Measurements from ENCODE around the gene LAMA2. TPM values are rescaled to one million over a fixed set of nuclear protein-coding genes. Genes with fewer than 3 reads are reported as not detected.

The LAMA2 gene
- total and polyA plus RNA-seq, 5 donors = 28.7 to 176 (median 134) TPM

DNA sequence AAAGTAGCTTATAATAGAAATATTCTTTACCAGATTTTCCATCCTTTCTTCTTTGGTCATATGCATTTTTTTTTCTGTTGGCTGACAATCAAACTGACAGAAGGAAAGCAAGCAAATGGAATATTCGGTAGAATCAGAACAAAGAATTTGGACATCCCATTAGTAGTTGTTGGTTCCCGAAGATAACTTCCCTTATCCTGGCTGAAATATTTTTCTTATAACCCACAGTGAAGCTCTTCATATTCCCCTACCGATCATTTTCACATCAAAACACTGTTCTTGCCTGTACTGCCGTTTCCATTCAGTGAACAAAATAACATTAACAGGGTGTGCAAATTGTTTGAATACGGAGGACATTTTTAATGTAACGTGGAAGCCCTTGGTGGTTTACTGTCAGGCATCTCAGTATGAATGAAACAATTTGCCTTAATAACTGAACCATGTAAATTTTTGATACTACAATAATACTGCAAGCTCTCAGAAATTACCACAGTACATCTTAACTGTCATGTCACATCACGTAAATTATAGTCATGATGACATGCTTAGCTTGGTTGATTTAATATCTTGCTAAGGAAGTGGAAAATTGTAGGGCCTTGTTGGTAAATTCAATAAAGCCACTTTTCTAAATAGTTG lies 311.5 kb downstream of the LAMA2 start:
- H3K27ac ChIP-seq (ENCODE audit: low read length) = no peak overlapping the region
- intact Hi-C loops (cut with DNase I) = no loop called here
- ATAC-seq = no peak
- no peak for DNase-seq
- no peaks in the 10 kb centered on the region for H3K27me3 ChIP-seq (ENCODE audit: control insufficient read depth, insufficient read depth)
- no peak overlapping the region for H3K4me3 ChIP-seq (ENCODE audit: low read length)
- no peaks in the 10 kb centered on the region for H3K9me3 ChIP-seq (ENCODE audit: control insufficient read depth, low read length)
- 84% methylated on average over 7 of the region's 7 CpGs for WGBS
- H3K4me1 ChIP-seq (ENCODE audit: control insufficient read depth, insufficient read depth, low read length) = no peaks in the 10 kb centered on the region

DNA sequence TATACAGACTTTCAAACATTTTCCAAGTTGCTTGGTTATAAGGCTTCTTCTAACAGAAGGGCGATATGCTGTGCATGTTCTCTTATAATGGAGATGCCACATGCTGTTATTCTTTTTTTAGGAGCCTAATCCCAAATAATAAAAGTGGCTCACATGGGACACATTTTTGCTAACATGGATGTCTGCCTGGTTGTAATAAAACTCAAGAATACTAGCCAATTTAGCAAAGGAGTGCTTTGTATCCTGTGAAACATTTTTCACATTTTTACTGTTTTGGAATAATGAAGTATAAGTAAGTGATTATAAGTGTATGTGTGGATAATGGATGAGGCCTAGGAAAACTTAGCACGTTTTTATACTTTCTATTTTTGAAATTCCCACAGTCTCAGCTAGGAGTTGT lies 312.2 kb downstream of the LAMA2 start:
- H3K9me3 ChIP-seq (ENCODE audit: control insufficient read depth, low read length) = no peaks in the 10 kb centered on the region
- 46% methylated on average over 2 of the region's 2 CpGs for WGBS
- DNase-seq = no peak
- H3K27me3 ChIP-seq (ENCODE audit: control insufficient read depth, insufficient read depth) = no peaks in the 10 kb centered on the region
- no peak overlapping the region for H3K27ac ChIP-seq (ENCODE audit: low read length)
- no peak for ATAC-seq
- intact Hi-C loops (cut with DNase I) = no loop called here
- no peaks in the 10 kb centered on the region for H3K4me1 ChIP-seq (ENCODE audit: control insufficient read depth, insufficient read depth, low read length)
- H3K4me3 ChIP-seq (ENCODE audit: low read length) = no peak overlapping the region

DNA sequence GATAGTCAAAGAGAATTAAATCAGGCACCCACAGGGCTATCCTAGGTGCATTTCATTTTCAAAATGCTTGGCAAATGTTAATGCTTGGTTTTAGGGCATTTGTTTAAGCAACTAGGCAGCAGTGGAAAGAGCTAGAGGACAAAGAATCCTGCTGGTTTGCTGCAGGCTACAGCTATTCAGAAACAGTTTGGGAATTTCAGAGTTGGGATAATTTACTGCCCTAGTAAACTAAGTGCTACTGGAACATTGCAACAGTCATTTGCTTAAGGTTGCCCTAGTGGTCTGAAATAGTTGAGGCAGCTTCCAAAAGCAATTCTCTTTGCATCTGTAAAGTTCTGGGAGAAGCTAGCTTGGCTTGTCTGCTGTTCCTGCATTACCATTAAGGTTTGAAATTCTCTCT lies 312.7 kb downstream of the LAMA2 start:
- no peak overlapping the region for H3K27ac ChIP-seq (ENCODE audit: low read length)
- intact Hi-C loops (cut with DNase I) = no loop called here
- ATAC-seq = peak in 1 of 2 donors; percentile 50

DNA sequence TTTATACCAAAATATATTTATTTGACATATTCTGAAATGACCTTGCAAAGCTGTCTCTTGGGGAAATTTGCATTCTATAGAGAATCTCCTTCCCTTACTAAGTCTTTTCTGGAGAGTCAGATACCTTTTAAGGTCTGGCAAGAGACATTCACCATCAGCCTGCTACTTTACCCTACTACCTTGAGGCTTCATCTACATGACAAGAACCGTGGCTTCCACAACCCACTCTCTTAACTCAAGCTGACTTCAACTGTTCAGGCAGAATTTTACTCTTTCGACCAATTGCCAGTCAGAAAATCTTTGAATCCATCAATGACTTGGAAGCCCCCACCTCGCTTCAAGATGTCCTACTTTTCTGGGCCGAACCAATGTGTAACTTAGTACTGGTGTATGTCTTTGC lies 314.2 kb downstream of the LAMA2 start:
- no peaks in the 10 kb centered on the region for H3K9me3 ChIP-seq (ENCODE audit: control insufficient read depth, low read length)
- no peak for DNase-seq
- intact Hi-C loops (cut with DNase I) = no loop called here
- no peak overlapping the region for H3K4me3 ChIP-seq (ENCODE audit: low read length)
- no peaks in the 10 kb centered on the region for H3K27me3 ChIP-seq (ENCODE audit: control insufficient read depth, insufficient read depth)
- no peaks in the 10 kb centered on the region for H3K4me1 ChIP-seq (ENCODE audit: control insufficient read depth, insufficient read depth, low read length)
- ATAC-seq = no peak
- H3K27ac ChIP-seq (ENCODE audit: low read length) = no peak overlapping the region
- WGBS = 91% methylated on average over 4 of the region's 4 CpGs

More for the DNA sequence above, 312.7 kb downstream of the LAMA2 start:
- no peak for DNase-seq
- Histone ChIP-seq H3K4me3 (ENCODE audit: low read length) (no peak overlapping the region), H3K4me1 (ENCODE audit: control insufficient read depth, insufficient read depth, low read length) (no peaks in the 10 kb centered on the region), H3K27me3 (ENCODE audit: control insufficient read depth, insufficient read depth) (no peaks in the 10 kb centered on the region), H3K9me3 (ENCODE audit: control insufficient read depth, low read length) (no peaks in the 10 kb centered on the region)

DNA sequence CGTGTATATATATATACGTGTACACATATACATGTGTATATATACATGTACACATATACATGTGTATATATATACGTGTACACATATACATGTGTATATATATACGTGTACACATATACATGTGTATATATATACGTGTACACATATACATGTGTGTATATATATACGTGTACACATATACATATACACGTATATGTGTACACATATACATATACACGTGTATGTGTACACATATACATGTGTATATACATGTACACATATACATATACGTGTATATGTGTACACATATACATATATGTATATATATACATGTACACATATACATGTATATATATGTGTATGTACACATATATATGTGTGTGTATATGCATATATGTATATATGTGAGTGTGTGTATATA lies 317.2 kb downstream of the LAMA2 start:
- no peak overlapping the region for H3K27ac ChIP-seq (ENCODE audit: low read length)
- 87% methylated on average over 9 of the region's 9 CpGs for WGBS
- intact Hi-C loops (cut with DNase I) = no loop called here

DNA sequence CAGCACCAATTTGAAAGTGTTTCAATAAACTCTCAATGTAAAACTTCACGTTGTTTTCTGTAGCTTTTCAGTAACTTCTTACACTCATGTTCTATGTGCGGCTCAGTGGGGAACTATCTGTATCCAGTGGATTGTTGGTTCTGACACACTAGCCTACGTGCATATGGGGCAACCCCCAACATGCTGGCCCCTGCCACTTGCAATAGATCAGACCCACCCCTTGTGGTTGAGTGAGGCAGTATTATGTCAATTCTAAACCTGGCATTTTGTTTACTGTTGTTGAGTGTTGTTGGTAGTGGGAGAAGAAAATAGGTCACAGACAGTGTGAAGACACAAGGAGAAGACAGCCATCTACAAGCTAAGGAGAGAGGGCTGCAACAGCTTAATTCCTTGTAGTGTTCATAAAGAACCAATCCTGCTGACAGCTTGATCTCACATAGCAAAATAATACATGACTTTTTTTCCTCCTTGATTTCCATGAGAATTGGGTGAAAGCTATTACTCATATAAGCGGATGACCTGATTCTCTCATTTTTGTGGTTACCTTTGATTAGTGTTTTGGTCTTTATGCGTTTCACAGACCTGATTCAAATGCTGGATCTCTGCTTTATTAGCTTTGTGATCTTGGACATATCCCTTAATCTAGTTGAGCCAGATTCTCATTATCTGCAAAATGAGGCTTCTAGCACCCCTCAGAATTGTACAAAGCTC lies 320.4 kb downstream of the LAMA2 start:
- intact Hi-C loops (cut with DNase I) = no loop called here
- Histone ChIP-seq H3K27ac (ENCODE audit: low read length) (no peak overlapping the region), H3K27me3 (ENCODE audit: control insufficient read depth, insufficient read depth) (no peaks in the 10 kb centered on the region), H3K4me3 (ENCODE audit: low read length) (no peak overlapping the region), H3K9me3 (ENCODE audit: control insufficient read depth, low read length) (no peaks in the 10 kb centered on the region), H3K4me1 (ENCODE audit: control insufficient read depth, insufficient read depth, low read length) (no peaks in the 10 kb centered on the region)
- DNase-seq (no peak), ATAC-seq (no peak)
- 89% methylated on average over 5 of the region's 5 CpGs for WGBS

More for the DNA sequence above, 317.2 kb downstream of the LAMA2 start:
- H3K4me3 ChIP-seq (ENCODE audit: low read length) = no peak overlapping the region
- no peaks in the 10 kb centered on the region for H3K4me1 ChIP-seq (ENCODE audit: control insufficient read depth, insufficient read depth, low read length)
- no peak for DNase-seq
- H3K9me3 ChIP-seq (ENCODE audit: control insufficient read depth, low read length) = no peaks in the 10 kb centered on the region
- ATAC-seq = no peak
- no peaks in the 10 kb centered on the region for H3K27me3 ChIP-seq (ENCODE audit: control insufficient read depth, insufficient read depth)

DNA sequence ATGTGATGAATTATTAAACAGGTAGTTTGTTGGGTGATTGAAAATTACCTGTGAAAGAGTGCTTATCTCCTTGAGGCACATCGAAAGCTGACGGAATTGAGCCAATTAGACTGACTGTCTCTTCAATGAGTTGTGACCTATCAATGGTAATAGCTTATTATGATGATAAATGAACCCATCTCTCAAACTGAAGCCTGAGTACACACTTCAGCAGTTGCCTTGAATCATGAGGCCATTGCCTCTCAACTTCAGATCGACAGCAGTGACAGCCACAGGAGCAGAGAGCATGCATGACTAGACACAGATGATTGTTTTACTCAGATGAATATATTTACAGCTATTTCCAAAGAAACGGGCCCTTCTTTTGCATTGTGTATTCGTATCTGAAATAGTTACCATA lies 323.9 kb downstream of the LAMA2 start:
- H3K27ac ChIP-seq (ENCODE audit: low read length) = no peak overlapping the region
- DNase-seq (no peak), ATAC-seq (no peak)
- WGBS = 74% methylated on average over 5 of the region's 5 CpGs
- no peak overlapping the region for H3K4me3 ChIP-seq (ENCODE audit: low read length)
- H3K9me3 ChIP-seq (ENCODE audit: control insufficient read depth, low read length) = no peaks in the 10 kb centered on the region
- H3K27me3 ChIP-seq (ENCODE audit: control insufficient read depth, insufficient read depth) = no peaks in the 10 kb centered on the region
- intact Hi-C loops (cut with DNase I) = no loop called here
- H3K4me1 ChIP-seq (ENCODE audit: control insufficient read depth, insufficient read depth, low read length) = no peaks in the 10 kb centered on the region

DNA sequence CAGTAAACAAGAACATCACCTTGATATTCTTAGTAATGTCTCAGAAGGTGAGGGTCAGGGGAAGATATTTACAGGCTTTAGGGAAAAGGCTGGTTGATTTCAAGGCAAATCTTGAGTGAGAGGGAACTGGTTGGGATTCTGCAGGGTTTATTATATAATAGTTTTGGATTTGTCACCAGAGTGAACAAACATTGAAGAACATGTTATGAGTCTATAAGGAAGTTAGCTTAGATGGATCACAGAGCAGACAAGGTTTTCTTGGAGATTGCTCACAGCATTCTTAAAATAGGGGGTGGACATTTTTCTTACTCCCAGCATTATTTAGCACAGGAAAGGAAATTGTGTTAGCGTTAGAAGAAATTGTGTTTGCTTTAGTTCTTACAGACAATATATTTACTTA lies 324.9 kb downstream of the LAMA2 start:
- Histone ChIP-seq H3K4me3 (ENCODE audit: low read length) (no peak overlapping the region), H3K27me3 (ENCODE audit: control insufficient read depth, insufficient read depth) (no peaks in the 10 kb centered on the region), H3K27ac (ENCODE audit: low read length) (no peak overlapping the region), H3K4me1 (ENCODE audit: control insufficient read depth, insufficient read depth, low read length) (no peaks in the 10 kb centered on the region), H3K9me3 (ENCODE audit: control insufficient read depth, low read length) (no peaks in the 10 kb centered on the region)
- DNase-seq (no peak), ATAC-seq (no peak)
- intact Hi-C loops (cut with DNase I) = no loop called here
- WGBS = 88% methylated on average over 1 of the region's 1 CpG

DNA sequence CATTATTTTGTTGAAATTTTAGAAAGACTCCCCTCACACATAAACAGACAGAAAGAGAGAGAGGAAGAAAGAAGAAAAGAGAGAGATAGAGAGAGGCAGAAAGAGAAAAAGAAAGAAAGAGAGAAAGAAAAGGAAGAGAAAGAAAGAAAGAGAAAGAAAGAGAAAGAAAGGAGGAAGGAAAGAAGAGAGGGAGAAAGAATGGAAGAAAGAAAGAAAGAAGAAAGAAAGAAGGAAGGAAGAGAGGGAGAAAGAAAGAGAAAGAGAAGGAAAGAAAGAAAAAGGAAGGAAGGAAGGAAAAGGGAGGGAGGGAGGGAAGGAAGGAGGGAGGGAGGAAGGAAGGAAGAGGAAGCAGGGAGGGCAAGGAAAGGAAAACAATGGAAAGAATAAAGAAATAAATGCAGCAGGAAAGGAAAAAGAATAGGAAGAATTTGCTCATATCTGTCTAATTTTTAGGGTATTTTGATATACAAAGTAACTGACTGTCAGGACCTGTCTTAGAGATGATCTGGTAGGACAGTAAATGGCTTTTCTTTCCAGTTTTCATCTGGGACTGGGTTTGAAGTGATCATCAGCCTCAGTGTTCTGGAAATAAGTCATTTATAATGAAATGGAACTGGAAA lies 325.6 kb downstream of the LAMA2 start:
- intact Hi-C loops (cut with DNase I) = no loop called here
- H3K9me3 ChIP-seq (ENCODE audit: control insufficient read depth, low read length) = no peaks in the 10 kb centered on the region
- DNase-seq (no peak), ATAC-seq (no peak)
- H3K27ac ChIP-seq (ENCODE audit: low read length) = no peak overlapping the region
- no peaks in the 10 kb centered on the region for H3K27me3 ChIP-seq (ENCODE audit: control insufficient read depth, insufficient read depth)
- H3K4me3 ChIP-seq (ENCODE audit: low read length) = no peak overlapping the region
- no peaks in the 10 kb centered on the region for H3K4me1 ChIP-seq (ENCODE audit: control insufficient read depth, insufficient read depth, low read length)

DNA sequence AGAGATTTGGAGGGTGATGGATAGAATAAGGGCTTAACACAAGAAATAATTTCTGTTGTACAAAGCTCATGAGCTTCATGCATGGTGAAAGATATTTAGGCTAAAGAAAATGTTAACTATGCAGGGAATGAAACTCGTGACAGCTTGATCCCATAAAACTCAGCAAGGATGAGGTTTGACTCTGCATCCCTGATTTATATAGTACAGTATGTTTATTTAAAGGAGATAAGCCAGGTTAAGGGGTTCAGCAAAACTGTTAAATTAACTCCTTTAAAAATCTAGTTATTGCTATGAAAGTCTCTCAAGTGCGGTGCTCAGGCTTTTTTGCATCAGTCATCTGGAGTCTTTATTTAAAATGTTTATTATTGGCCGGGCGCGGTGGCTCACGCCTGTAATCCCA lies 326.4 kb downstream of the LAMA2 start:
- WGBS = 89% methylated on average over 6 of the region's 6 CpGs

DNA sequence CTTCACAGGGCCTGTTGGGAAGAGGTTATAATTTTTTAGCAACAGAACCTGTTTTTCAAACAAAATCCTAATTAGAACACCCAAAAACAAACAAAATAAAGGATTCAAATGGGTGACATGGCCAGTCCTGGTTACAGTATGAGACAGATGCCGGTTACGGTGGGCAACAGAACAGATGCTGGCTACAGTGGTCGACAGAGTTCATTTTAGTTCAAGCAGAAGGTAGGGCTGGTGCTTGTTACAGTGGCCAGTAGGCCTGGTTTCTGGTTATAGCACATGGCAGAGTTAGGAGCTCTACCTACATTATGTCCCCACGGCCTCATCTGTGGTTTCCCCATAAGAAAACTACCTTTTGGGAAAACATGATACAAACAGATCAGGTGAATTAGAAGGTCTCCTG lies 327.7 kb downstream of the LAMA2 start:
- intact Hi-C loops (cut with DNase I) = no loop called here

More for the DNA sequence above, 326.4 kb downstream of the LAMA2 start:
- ATAC-seq (no peak), DNase-seq (no peak)
- Histone ChIP-seq H3K4me3 (ENCODE audit: low read length) (no peak overlapping the region), H3K27ac (ENCODE audit: low read length) (no peak overlapping the region), H3K27me3 (ENCODE audit: control insufficient read depth, insufficient read depth) (no peaks in the 10 kb centered on the region), H3K9me3 (ENCODE audit: control insufficient read depth, low read length) (no peaks in the 10 kb centered on the region), H3K4me1 (ENCODE audit: control insufficient read depth, insufficient read depth, low read length) (no peaks in the 10 kb centered on the region)
- intact Hi-C loops (cut with DNase I) = no loop called here

More for the DNA sequence above, 327.7 kb downstream of the LAMA2 start:
- no peak overlapping the region for H3K27ac ChIP-seq (ENCODE audit: low read length)
- DNase-seq (no peak), ATAC-seq (no peak)
- no peak overlapping the region for H3K4me3 ChIP-seq (ENCODE audit: low read length)
- H3K27me3 ChIP-seq (ENCODE audit: control insufficient read depth, insufficient read depth) = no peaks in the 10 kb centered on the region
- H3K9me3 ChIP-seq (ENCODE audit: control insufficient read depth, low read length) = no peaks in the 10 kb centered on the region
- H3K4me1 ChIP-seq (ENCODE audit: control insufficient read depth, insufficient read depth, low read length) = no peaks in the 10 kb centered on the region
- 95% methylated on average over 4 of the region's 4 CpGs for WGBS

All from right cardiac atrium (tissue), 5 donors.